Left renal pelvis (tissue), 4 donors: ENCODE data around the gene PRODH. TPM values are rescaled to one million over a fixed set of nuclear protein-coding genes. Genes with fewer than 3 reads are reported as not detected.
"Not testable (repeated sequence)": the region's sequence is repeated elsewhere in the genome, so short reads cannot be mapped to it uniquely, and the experiment has no call there.

Source experiments
- DNase-seq, 4 donors: peaks; one replicate each; pipeline ENCODE4 v3.0.0-alpha.2; 2013; ENCODE audit warnings: low read depth in 4 of 4, low spot score in 3 of 4
- polyA plus RNA-seq, 4 donors: library from polyadenylated mRNA; unstranded; fragments of 120-200 nt; gene quantifications; one replicate each; pipeline ENCODE4 v1.2.1, GENCODE V29; 2013; ENCODE audit not compliant: insufficient read length in 4 of 4

The PRODH gene, protein sequence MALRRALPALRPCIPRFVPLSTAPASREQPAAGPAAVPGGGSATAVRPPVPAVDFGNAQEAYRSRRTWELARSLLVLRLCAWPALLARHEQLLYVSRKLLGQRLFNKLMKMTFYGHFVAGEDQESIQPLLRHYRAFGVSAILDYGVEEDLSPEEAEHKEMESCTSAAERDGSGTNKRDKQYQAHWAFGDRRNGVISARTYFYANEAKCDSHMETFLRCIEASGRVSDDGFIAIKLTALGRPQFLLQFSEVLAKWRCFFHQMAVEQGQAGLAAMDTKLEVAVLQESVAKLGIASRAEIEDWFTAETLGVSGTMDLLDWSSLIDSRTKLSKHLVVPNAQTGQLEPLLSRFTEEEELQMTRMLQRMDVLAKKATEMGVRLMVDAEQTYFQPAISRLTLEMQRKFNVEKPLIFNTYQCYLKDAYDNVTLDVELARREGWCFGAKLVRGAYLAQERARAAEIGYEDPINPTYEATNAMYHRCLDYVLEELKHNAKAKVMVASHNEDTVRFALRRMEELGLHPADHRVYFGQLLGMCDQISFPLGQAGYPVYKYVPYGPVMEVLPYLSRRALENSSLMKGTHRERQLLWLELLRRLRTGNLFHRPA
- polyA plus RNA-seq, result 10 to 100 TPM in 2 of 4 donors, 1 to 10 TPM in 1, under 1 TPM in 1; 0.75 to 24.0 (median 11.0) TPM

GRCh38 chr22:18935889-18936529, at the start of gene PRODH:
PRODH (minus strand) TSS chr22:18936293; CDS start chr22:18936287, 6 bp downstream.
- DNase-seq, result no peak

- no peak for DNase-seq
These were observed 49.7 kb upstream of the PRODH start for GRCh38 chr22:18985780-18986179.

DNA sequence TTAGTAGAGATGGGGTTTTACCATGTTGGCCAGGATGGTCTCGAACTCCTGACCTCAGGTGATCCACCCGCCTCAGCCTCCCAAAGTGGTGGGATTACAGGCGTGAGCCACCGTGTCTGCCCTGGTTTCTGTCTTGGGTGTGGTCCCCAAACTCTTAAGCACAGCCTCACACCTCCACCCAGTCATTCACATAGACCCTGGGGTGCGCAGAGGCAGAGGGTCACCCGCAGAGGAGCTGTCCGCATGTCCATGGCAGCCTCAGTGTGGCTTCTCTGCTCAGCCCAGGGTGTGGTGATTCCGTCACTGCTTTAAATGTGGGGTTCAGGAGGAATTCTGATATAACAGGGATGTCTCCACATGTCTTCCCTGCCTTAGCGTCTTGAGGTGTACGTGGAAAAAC, 48.5 kb upstream of the PRODH start:
- no peak for DNase-seq

GRCh38 chr22:18983120-18983651, 47.1 kb upstream of the PRODH start:
- no peak for DNase-seq

GRCh38 chr22:18980829-18981228, 44.7 kb upstream of the PRODH start:
- no peak for DNase-seq

DNA sequence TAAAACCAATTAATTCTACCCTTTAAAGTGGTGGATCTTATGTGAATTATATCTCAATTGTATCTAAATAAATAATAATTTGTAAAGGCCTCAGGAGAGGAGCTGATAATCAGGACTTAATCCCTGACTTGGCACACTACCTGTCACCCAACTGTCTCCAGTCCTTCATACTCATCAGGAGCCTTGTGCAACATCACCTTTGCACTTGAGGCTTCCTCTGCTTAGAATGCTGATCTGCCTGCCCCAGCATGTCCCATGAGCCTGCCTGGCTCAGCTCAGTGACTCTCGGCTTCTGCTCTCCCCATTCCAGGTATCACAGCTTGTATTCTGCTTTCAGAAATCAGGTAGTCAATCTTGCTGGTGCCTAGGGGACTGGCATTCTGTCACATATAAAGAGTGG, 43.9 kb upstream of the PRODH start:
- no peak for DNase-seq

GRCh38 chr22:18978506-18978905, 42.4 kb upstream of the PRODH start:
- no peak for DNase-seq

DNA sequence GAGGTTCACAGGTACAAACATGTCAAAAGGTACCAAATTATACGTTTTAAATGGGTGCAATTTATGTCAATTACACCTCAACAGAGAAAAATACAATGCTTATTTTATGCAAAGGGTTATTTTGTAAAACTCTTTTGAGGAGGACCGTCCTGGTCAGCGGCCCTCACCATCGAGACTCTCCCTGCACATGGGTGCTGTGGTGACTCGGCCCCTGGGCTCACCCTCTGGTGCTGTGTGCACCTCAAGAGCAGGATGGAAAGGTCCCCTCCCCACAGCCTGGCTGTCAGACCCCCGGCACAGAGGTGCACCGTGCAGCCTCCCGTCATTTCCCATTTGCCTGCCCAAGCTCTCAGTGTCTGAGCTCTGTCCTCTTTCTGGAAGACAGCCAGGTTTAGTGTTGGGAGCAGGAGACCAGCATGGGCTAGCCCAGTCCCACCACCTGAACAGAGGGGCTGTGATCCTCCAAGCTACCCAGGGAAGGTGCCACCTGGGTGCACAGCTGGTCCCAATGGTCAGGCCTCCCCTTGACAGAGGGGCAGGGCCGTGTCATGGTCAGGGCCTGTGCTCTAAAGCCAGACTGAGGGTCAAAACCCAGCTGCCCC, 41.8 kb upstream of the PRODH start:
- DNase-seq, result no peak

DNA sequence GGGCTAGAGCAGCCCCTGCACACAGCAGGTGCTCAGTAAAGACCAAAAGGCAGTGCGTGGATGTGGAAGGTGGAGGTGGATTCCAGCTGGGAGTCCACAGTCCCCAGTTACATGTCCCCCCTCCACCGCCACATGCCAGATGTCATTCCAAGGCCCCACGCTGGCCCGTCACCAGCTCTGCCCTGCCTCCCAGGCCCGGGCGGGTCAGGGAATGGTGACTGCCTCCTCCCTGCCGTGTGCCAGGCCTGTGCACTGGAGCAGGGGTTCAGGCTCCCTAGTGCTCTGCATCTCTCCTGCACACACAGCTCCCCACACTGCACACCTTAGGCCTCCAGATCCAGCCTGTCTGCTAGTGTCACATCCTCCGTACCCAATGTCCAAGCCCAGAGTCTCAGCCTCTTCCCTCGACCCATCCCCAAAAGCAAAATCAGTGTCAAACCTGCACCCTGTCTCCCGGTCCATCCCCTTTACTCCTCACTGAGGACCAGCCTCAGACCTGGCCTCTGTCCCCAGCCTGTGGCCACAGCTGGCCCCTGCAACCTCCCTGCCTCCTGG, 40.2 kb upstream of the PRODH start:
- DNase-seq, result no peak

GRCh38 chr22:18975434-18976196, 39.5 kb upstream of the PRODH start:
- DNase-seq, result no peak

DNA sequence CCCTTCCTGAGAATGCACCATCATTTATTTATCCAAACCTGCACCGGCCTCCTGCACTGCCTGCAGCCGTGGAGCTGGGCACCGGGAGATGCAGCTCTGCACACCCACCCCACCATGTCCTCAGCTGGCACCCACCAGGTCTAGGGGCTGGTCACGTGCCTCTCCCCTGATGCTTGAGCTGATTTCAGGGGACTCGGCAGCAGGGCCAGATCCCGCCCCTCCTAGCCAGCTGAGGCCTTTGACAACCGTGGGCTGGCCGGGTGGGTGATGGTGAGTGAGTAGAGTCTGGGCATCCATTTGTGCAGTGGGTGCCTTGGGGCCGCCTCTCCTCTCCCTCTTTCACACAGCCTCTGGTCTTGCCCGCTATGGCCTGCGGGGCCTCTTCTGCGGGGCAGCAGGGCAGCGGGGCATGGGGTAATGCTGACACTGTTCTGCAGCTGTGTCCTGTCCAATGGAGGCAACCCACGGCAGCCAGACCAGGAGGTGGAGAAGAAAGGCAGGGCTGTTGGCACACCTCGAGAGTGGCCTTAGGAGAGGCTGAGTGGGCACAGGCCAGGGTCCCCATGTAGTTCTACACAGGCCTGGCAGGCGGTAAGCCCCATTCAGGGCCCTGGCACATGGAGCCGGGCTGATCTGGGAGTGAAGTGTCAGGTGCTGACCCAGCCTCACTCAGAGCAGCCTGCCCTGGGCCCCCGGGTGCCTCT, 38.5 kb upstream of the PRODH start:
- no peak for DNase-seq

DNA sequence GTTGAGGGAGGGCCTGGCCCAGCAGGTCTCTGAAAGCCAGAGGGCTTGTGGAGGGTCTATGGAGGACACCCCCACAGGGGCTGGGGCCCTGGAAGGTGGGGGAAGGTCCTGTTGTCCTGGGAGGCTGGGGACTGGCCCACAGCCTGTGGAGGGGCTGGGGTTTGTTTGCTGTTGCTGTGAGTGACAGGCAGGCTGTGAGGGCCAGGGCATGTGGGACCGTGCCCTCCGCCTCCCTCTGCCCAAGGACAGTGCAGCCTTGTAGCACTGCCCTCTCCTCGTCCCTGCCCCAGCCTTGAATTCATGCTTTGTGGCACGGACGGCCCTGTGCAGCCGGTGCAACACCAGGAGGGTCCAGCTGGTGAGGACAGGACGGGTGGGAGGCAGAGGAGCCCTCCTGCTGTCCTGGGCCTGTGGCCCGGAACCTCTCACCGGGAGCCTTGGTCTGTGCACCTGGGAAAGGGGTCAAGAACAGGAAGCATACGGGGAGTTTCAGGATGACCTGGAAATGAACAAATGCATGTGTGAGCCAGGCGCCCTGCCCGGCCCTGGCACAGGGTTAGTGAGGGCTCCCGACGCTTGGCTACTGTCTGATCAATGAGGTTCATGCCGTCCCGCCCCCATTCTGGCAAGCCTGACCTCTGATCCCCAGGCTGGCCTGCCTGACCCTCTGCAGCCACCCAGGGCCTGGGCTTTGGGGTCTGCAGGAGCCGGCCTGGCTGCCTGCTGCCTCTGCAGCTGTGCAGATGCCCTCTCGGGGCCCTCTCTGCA, 37.4 kb upstream of the PRODH start:
- DNase-seq, result no peak

DNA sequence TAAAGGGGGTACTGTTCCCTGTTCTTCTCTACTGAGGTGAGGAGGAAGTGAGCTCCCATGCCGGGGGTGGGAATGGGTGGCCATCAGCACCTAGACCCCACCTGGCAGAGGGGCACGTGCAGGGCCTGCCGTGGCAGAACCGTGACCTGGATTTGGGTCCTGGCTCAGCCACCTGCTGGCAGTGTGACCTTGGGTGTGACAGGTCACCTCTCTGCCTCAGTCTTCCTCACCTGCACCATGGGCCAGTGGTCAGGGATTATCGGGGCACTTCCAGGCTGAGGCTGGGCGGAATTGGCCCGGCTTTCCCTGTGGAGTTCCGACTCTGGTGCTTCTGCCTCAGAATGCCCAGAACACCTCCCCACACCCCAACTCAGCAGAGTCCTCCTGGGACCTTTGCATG, 36.5 kb upstream of the PRODH start:
- not testable (repeated sequence) for DNase-seq

DNA sequence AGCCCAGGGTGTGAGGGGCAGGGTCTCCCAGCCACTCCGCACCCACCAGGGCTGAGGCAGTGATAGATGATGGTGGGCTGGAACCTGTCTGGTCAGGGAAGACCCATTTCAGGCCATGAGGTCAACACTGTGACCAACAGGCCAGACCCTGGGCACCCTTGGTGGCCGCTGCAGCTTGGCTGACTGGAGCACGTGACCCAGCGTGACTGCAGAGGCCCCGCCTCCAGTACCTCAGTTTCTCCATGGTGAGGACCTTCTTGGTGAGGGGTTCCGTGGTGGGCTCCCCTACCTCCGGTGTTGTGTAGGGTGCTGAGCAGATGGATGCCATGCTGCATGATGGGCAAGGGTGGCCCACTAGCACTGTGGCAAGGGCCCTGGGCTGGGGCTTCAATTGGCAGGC, 35.9 kb upstream of the PRODH start:
- not testable (repeated sequence) for DNase-seq

GRCh38 chr22:18971321-18971751, 35.2 kb upstream of the PRODH start:
- no peak for DNase-seq

- DNase-seq, result no peak
These were observed 34.8 kb upstream of the PRODH start for GRCh38 chr22:18970948-18971315.

DNA sequence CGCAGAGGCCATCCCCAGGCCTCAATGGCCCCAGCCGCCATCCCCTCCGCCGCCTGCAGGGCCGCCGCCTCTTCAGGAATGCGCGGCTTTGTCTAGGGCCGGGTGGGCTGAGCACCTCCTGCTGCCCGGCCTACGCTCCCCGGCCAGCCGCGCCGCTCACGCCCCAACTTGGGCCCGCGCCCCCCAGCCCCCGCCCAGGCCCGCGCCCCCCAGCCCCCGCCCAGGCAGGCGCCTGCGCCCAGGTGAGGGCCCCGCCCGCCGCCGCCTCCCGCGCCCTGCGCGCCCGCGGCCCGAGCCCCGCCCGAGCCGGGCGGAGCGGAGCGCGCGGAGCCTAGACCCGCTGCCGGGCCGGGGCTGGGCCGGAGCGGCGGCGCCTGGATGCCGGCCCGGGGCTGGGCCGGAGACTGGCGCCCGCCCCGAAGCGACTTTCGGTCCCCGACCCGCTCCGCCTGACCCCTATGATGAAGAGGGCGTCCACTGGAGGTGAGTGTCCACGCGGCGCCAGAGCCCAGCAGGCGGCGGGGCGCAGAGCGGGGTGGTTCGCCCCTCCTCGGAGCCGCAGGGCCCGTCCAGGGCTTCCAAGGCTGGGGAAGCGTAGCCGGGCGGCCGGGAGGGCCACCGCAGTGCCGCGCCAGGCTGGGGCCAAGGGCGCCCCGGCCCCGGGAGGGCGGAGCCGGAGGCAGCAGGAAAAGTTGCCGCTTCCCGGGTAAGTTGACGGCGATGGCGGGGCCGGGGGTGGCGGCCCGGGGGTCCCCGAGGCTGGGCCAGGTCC, 34.3 kb upstream of the PRODH start:
- DNase-seq, result no peak
